CD8-positive, alpha-beta memory T cell (primary cell): ENCODE results near the gene FUT7. TPM values are rescaled to one million over a fixed set of nuclear protein-coding genes. Genes with fewer than 3 reads are reported as not detected.
A peak's percentile ranks its signal among the peaks of the same experiment; 100 is the strongest.

Experiments used
- CTCF ChIA-PET: fragments of 350-600 bp; sonication (Branson Sonifier 250); formaldehyde crosslinking; loops from one replicate; lab custom pipeline; 2021; ENCODE audit warnings: antibody characterized with exemption; lab: Charles Lee
- POLR2A ChIA-PET: fragments of 350-600 bp; sonication (Branson Sonifier 250); formaldehyde crosslinking; loops from one replicate; lab custom pipeline; 2021; ENCODE audit warnings: antibody characterized with exemption; lab: Charles Lee
- DNase-seq, 5 donors: peaks; one replicate each; pipeline versions ENCODE4 v3.0.0 to v3.0.0-alpha.2; 2020 to 2022; ENCODE audit warnings: mixed read lengths in 1 of 5
- H3K27ac ChIP-seq: one replicate; pipeline ENCODE4 v1.7.0; 2013; ENCODE audit warnings: low read depth, mild to moderate bottlenecking, low read length, moderate library complexity
- H3K27me3 ChIP-seq: 2 replicates; pipeline ENCODE4 v1.7.0; 2013; ENCODE audit warnings: low read length, mild to moderate bottlenecking; ENCODE audit not compliant: insufficient read depth, poor library complexity, severe bottlenecking
- H3K36me3 ChIP-seq: 2 replicates; pipeline ENCODE4 v1.7.0; 2013; ENCODE audit warnings: mild to moderate bottlenecking, low read length, moderate library complexity; ENCODE audit not compliant: insufficient read depth
- H3K4me1 ChIP-seq: 2 replicates; pipeline ENCODE4 v1.7.0; 2013; ENCODE audit warnings: mild to moderate bottlenecking, low read length, moderate library complexity; ENCODE audit not compliant: insufficient read depth
- H3K4me3 ChIP-seq: 2 replicates; pipeline ENCODE4 v1.7.0; 2013; ENCODE audit warnings: mild to moderate bottlenecking, low read length
- H3K9me3 ChIP-seq: 2 replicates; pipeline ENCODE4 v1.7.0; 2013; ENCODE audit warnings: mild to moderate bottlenecking, low read length
- H3K27ac Mint-ChIP-seq, 8 donors: one replicate each; pipeline ENCODE4 v1.8.0; 2020 to 2021; ENCODE audit warnings: mixed read lengths in 8 of 8, mild to moderate bottlenecking in 6 of 8, inconsistent platforms in 3 of 8, moderate library complexity in 3 of 8
- H3K27me3 Mint-ChIP-seq, 2 donors: one replicate each; pipeline ENCODE4 v1.8.0; 2020 to 2021; ENCODE audit warnings: mixed read lengths in 2 of 2, mild to moderate bottlenecking in 1 of 2, moderate library complexity in 1 of 2
- H3K36me3 Mint-ChIP-seq, 3 donors: one replicate each; pipeline ENCODE4 v1.8.0; 2020 to 2021; ENCODE audit warnings: mixed read lengths in 3 of 3, inconsistent platforms in 1 of 3, mild to moderate bottlenecking in 1 of 3
- H3K4me1 Mint-ChIP-seq, 3 donors: one replicate each; pipeline ENCODE4 v1.8.0; 2020 to 2021; ENCODE audit warnings: mixed read lengths in 3 of 3, inconsistent platforms in 1 of 3, mild to moderate bottlenecking in 1 of 3
- H3K4me3 Mint-ChIP-seq, 7 donors: one replicate each; pipeline ENCODE4 v1.8.0; 2020 to 2021; ENCODE audit warnings: mixed read lengths in 7 of 7, mild to moderate bottlenecking in 6 of 7, moderate library complexity in 4 of 7, inconsistent platforms in 2 of 7
- H3K9me3 Mint-ChIP-seq, 5 donors: one replicate each; pipeline ENCODE4 v1.8.0; 2020 to 2022; ENCODE audit warnings: mixed read lengths in 5 of 5, mild to moderate bottlenecking in 3 of 5, moderate library complexity in 2 of 5, inconsistent platforms in 1 of 5
- polyA plus RNA-seq: library from polyadenylated mRNA; unstranded; fragments of 300-500 nt; fragmentation: Illumina TruSeq; gene quantifications from one replicate; pipeline ENCODE4 v1.2.3, GENCODE V29; 2021
- total RNA-seq, 2 experiments: library from RNA; stranded (reverse); gene quantifications; one replicate each; pipeline ENCODE4 v1.2.3, GENCODE V29; 2021

FUT7 gene
- total and polyA plus RNA-seq, 3 experiments from 2014 or later: 0.57 to 28.7 (median 0.82) TPM

DNA sequence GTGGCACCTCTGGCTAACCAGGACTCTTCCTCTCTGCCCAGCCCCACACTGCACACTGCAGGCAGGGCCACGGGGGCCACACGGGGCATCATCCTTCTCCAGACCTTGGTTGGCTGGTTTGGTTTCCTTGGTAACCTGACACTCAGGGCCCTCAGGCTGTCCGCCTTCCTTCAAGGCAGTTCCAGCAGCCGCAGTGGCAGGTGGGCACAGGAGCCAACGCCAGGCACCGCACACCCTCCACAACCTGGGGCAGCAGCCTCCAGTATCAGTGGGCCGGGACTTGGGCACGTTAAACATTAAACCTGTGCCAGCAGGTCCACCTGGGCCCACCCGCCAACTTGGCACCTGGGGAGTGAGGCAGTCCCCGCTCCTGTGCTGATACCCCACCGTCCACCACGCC lies 12.1 kb upstream of the FUT7 start:
- Histone ChIP-seq H3K4me3 (no peak overlapping the region), H3K9me3 (no peaks in the 10 kb centered on the region), H3K36me3 (no peaks in the 10 kb centered on the region), H3K27ac (no peak overlapping the region), H3K4me1 (peaks cover 27% of the 10 kb centered on the region), H3K27me3 (peaks cover 28% of the 10 kb centered on the region)
- DNase-seq: no peak
- POLR2A ChIA-PET: interaction anchor here (0.9 kb wide), 1 partner anchor 34 kb away, joined by 3 read pairs; the partner anchor contains the start of gene UAP1L1
- CTCF ChIA-PET: interaction anchor here (0.9 to 2.5 kb wide), 6 partner anchors 9 to 257 kb away, joined by 3 to 18 read pairs (median 6); partner anchors contain the start of gene SAPCD2
- Mint-ChIP-seq H3K9me3 (no peaks in the 10 kb centered on the region), H3K27ac (no peak overlapping the region), H3K4me1 (peaks cover 6 to 26% (median 13%) of the 10 kb centered on the region in 3 donors), H3K4me3 (peak overlapping the region in 4 of 7 donors; percentile 9 to 86 (median 56)), H3K27me3 (peaks cover 20 to 22% of the 10 kb centered on the region in 2 donors), H3K36me3 (no peaks in the 10 kb centered on the region)

DNA sequence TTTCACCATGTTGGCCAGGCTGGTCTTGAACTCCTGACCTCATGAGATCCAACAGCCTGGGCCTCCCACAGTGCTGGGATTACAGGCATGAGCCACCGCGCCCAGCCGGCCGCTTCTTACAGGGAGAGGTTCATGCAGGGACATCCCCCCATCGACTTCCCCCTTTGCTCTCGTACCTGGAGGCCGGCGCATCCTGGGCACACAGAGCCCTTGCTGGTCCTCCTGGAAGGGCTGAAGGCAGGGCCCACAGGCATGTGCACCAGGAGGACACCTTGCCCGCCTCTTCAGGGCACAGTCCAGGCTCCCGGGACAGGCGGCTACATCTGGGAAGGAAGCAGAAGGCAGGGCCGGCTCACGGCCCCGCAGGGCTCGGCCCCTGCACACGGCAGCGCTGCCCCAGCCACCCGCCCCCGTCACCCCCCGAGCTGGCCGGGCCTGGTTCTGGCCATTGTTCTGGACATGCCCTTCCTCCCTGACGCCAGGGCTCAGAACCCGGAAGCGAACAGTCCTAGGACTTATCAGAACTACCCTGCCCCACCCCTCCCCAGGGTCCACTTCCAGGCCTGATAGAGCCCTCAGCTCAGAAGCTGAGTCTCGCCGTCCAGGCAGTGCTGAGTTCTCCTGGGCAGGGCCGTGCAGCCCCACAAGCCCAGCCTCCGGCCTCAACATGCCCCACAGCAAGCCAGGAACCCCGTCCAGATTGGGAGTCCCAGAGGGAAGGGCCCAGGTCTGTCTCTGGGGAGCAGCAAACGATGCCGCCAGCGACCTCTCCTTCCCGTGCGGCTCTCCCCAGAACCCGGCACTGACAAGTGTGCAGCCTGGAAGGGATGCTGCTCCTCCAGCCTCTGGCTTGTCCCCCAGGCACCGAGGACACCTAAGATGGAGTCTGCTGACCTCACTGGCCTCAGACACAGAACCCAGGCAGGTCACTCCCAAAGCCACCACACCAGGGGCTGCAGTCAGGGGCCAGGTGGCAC lies 11.2 kb upstream of the FUT7 start:
- no peaks in the 10 kb centered on the region for H3K9me3 Mint-ChIP-seq

DNA sequence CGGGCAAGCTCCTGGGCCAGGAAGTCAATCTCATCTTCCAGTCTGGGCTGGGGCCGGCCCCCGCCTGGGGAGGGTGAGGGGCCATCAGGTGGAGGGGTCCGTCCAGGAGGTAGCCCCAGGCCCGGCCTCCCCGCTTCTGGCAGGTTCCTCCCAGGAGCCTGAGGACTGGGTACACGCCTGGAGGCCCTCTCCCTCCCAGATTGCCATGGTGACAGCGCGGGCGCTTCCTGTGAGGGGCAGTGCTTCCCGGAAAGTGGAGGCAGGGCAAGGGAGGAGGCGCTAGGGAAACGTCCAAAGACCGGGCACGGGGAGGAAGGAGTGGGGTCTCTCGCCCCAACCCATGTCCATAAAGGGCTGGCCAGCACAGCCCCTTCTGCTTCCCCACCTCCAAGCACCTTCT lies 9.2 kb upstream of the FUT7 start:
- H3K4me1 ChIP-seq: peaks cover 23% of the 10 kb centered on the region
- H3K4me3 ChIP-seq: no peak overlapping the region
- Mint-ChIP-seq H3K4me1 (peaks cover 6 to 18% (median 13%) of the 10 kb centered on the region in 3 donors), H3K4me3 (no peak overlapping the region), H3K9me3 (no peaks in the 10 kb centered on the region), H3K27ac (no peak overlapping the region), H3K36me3 (no peaks in the 10 kb centered on the region), H3K27me3 (peaks cover 6 to 10% of the 10 kb centered on the region in 2 donors)
- no peak for DNase-seq
- no peaks in the 10 kb centered on the region for H3K9me3 ChIP-seq
- CTCF ChIA-PET: interaction anchor here (1.0 to 1.8 kb wide), 2 partner anchors 12 to 94 kb away, joined by 3 to 6 read pairs; no protein-coding TSS in a partner anchor
- no peak overlapping the region for H3K27ac ChIP-seq
- no peaks in the 10 kb centered on the region for H3K36me3 ChIP-seq
- POLR2A ChIA-PET: no interaction called here
- H3K27me3 ChIP-seq: peaks cover 11% of the 10 kb centered on the region

More for the DNA sequence above, 11.2 kb upstream of the FUT7 start:
- peak overlapping the region in 2 of 7 donors; percentile 39 to 54 for H3K4me3 Mint-ChIP-seq
- Histone ChIP-seq H3K4me1 (peaks cover 27% of the 10 kb centered on the region), H3K36me3 (no peaks in the 10 kb centered on the region), H3K27me3 (peaks cover 25% of the 10 kb centered on the region), H3K9me3 (no peaks in the 10 kb centered on the region), H3K27ac (no peak overlapping the region), H3K4me3 (no peak overlapping the region)
- CTCF ChIA-PET: interaction anchor here (0.7 to 2.5 kb wide), 4 partner anchors 8 to 72 kb away, joined by 3 to 18 read pairs (median 8); partner anchors contain the start of gene SAPCD2
- H3K27me3 Mint-ChIP-seq: peaks cover 20 to 21% of the 10 kb centered on the region in 2 donors
- POLR2A ChIA-PET: no interaction called here
- no peak overlapping the region for H3K27ac Mint-ChIP-seq
- peaks cover 6 to 26% (median 13%) of the 10 kb centered on the region in 3 donors for H3K4me1 Mint-ChIP-seq
- DNase-seq: no peak
- no peaks in the 10 kb centered on the region for H3K36me3 Mint-ChIP-seq

DNA sequence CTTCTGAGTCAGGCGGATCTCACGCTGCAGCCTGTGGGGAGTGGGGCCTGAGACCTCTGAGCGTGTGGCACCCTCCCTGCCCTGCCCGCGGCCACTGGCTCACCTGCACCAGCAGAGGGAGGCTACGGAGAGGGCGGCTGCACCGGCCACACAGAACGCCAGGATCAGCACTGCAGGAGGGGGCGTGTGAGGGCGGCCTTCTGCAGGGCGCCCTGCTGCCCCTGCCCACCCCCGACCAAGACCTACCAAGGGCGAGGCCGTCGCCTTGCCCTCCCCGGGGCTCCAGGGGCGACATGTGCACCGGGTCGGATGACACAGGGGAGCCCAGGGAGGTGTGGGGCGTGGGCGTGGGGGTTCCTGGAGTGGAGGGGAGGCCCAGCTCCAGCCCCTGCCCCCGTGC lies 8.7 kb upstream of the FUT7 start:
- no peak overlapping the region for H3K27ac ChIP-seq
- Mint-ChIP-seq H3K27me3 (peaks cover 6 to 10% of the 10 kb centered on the region in 2 donors), H3K9me3 (no peaks in the 10 kb centered on the region), H3K4me3 (no peak overlapping the region), H3K27ac (no peak overlapping the region), H3K4me1 (peaks cover 6 to 18% (median 13%) of the 10 kb centered on the region in 3 donors), H3K36me3 (no peaks in the 10 kb centered on the region)
- H3K27me3 ChIP-seq: peaks cover 11% of the 10 kb centered on the region
- no peaks in the 10 kb centered on the region for H3K36me3 ChIP-seq
- no peak for DNase-seq
- H3K4me1 ChIP-seq: peaks cover 22% of the 10 kb centered on the region
- no peak overlapping the region for H3K4me3 ChIP-seq
- no peaks in the 10 kb centered on the region for H3K9me3 ChIP-seq
- ChIA-PET CTCF (interaction anchor here (0.8 to 1.8 kb wide), 3 partner anchors 12 to 94 kb away, joined by 3 to 6 read pairs (median 3); no protein-coding TSS in a partner anchor), POLR2A (no interaction called here)

DNA sequence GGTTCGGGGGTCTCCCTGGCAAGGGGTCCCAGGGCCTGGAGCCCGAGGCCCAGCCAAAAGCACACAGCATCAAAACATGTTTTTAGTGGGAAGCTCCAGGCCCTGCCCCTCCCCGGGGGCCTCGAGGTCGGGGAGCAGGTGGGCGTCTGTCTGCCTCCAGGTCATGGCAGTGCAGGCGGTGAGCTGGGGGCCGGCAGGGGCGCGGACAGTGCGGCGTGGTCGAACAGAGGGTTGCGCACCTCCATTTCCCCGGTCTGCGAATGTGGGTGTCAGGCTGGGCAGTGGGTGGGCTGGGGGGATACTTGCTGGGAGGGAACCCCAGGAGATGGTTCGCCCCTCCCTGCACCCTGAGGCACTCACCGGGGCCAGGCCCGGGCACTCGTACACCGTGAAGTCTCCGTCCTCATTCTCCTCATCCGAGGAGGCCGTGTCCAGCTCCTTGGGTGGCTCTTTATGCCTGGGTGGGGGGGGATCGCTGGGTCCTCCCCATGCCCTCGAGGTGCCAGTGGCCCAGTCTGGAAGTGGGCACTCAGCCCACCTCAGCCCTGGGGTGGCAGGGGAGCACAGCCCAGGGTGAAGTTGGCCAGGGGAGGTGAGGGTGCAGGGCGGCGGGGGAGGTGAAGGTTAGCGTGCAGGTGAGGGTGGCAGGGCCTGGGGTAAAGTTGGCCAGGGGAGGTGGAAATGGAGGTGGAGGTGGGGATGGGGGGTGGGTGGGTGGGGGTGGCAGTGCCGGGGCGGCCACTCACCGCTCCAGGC lies 7.9 kb upstream of the FUT7 start:
- Histone ChIP-seq H3K4me3 (no peak overlapping the region), H3K27me3 (peaks cover 7% of the 10 kb centered on the region), H3K36me3 (no peaks in the 10 kb centered on the region), H3K27ac (no peak overlapping the region), H3K9me3 (no peaks in the 10 kb centered on the region), H3K4me1 (peaks cover 23% of the 10 kb centered on the region)
- no peaks in the 10 kb centered on the region for H3K36me3 Mint-ChIP-seq
- no peaks in the 10 kb centered on the region for H3K9me3 Mint-ChIP-seq
- H3K4me1 Mint-ChIP-seq: peaks cover 8 to 17% (median 14%) of the 10 kb centered on the region in 3 donors
- CTCF ChIA-PET: interaction anchor here (0.8 to 1.8 kb wide), 2 partner anchors 28 to 93 kb away, joined by 3 to 6 read pairs; no protein-coding TSS in a partner anchor
- POLR2A ChIA-PET: no interaction called here
- no peak overlapping the region for H3K27ac Mint-ChIP-seq
- peaks cover 3 to 8% of the 10 kb centered on the region in 2 donors for H3K27me3 Mint-ChIP-seq
- DNase-seq: no peak
- no peak overlapping the region for H3K4me3 Mint-ChIP-seq

DNA sequence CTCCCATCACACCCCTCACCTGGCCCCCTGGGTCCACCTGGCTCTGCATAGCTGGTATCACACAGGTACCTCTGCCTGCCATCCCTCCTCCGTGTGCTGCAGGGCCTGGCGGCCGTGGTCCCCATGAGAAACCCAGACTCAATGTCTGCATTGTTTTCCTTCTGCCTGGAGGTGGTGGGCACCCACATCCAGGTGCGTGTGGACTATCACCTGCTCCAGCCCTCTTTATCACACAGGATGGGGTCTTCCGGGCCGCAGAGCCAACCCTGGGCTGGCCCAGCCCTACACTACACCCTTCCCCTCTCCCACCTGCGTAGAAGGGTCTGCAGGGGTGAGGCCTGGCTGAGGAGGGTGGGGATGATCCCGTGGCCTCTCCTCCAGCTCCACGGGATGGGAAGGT lies 7.0 kb upstream of the FUT7 start:
- peaks cover 20% of the 10 kb centered on the region for H3K4me1 ChIP-seq
- H3K4me1 Mint-ChIP-seq: peaks cover 12 to 15% (median 14%) of the 10 kb centered on the region in 3 donors

DNA sequence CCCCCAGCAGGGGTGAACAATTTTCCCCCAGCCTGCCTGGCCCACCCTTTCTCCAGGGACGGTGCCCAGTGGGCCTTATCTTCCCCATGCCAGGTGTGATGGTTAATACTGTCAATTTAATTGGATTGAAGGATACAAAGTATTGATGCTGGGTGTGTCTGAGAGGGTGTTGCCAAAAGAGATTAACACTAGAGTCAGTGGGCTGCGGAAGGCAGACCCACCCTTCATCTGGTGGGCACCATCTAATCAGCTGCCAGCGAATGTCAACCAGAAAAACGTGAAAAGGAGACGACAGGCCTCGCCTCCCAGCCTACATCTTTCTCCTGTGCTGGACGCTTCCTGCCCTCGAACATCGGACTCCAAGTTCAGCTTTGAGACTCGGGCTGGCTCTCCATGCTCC lies 5.6 kb upstream of the FUT7 start:
- Histone ChIP-seq H3K36me3 (no peaks in the 10 kb centered on the region), H3K4me3 (no peak overlapping the region), H3K4me1 (peaks cover 16% of the 10 kb centered on the region), H3K27ac (no peak overlapping the region), H3K27me3 (no peaks in the 10 kb centered on the region), H3K9me3 (no peaks in the 10 kb centered on the region)
- DNase-seq: no peak
- Mint-ChIP-seq H3K27me3 (peaks cover 0 to 3% of the 10 kb centered on the region in 2 donors), H3K9me3 (no peaks in the 10 kb centered on the region), H3K27ac (peak overlapping the region in 1 of 8 donors; percentile 39), H3K4me3 (no peak overlapping the region), H3K36me3 (no peaks in the 10 kb centered on the region), H3K4me1 (peaks cover 19 to 25% (median 20%) of the 10 kb centered on the region in 3 donors)
- ChIA-PET CTCF (interaction anchor here (1.4 to 8.9 kb wide), 5 partner anchors 9 to 249 kb away, joined by 5 to 159 read pairs (median 48); partner anchors contain the start of genes ABCA2, C8G, FBXW5 and NPDC1), POLR2A (no interaction called here)

More for the DNA sequence above, 7.0 kb upstream of the FUT7 start:
- Histone ChIP-seq H3K4me3 (no peak overlapping the region), H3K9me3 (no peaks in the 10 kb centered on the region), H3K27ac (no peak overlapping the region), H3K27me3 (peaks cover 5% of the 10 kb centered on the region), H3K36me3 (no peaks in the 10 kb centered on the region)
- ChIA-PET POLR2A (no interaction called here), CTCF (interaction anchor here (1.4 to 8.9 kb wide), 2 partner anchors 10 to 92 kb away, joined by 5 to 159 read pairs; partner anchors contain the start of genes ABCA2, C8G and FBXW5)
- H3K9me3 Mint-ChIP-seq: no peaks in the 10 kb centered on the region
- H3K27me3 Mint-ChIP-seq: peaks cover 0 to 4% of the 10 kb centered on the region in 2 donors
- DNase-seq: no peak
- no peaks in the 10 kb centered on the region for H3K36me3 Mint-ChIP-seq
- H3K27ac Mint-ChIP-seq: no peak overlapping the region
- H3K4me3 Mint-ChIP-seq: no peak overlapping the region
